Stimulated activated CD8-positive, alpha-beta memory T cell treated with anti-CD3 and anti-CD28 coated beads, Interleukin-15, amount 100 ng/mL, for 48 hours (primary cell): ENCODE results near the gene RAB7A.

ENCODE experiments used
- DNase-seq, 2 donors: peaks; one replicate each; pipeline ENCODE4 v3.0.0-alpha.2; 2020; ENCODE audit warnings: low read depth in 2 of 2

RAB7A gene

DNA sequence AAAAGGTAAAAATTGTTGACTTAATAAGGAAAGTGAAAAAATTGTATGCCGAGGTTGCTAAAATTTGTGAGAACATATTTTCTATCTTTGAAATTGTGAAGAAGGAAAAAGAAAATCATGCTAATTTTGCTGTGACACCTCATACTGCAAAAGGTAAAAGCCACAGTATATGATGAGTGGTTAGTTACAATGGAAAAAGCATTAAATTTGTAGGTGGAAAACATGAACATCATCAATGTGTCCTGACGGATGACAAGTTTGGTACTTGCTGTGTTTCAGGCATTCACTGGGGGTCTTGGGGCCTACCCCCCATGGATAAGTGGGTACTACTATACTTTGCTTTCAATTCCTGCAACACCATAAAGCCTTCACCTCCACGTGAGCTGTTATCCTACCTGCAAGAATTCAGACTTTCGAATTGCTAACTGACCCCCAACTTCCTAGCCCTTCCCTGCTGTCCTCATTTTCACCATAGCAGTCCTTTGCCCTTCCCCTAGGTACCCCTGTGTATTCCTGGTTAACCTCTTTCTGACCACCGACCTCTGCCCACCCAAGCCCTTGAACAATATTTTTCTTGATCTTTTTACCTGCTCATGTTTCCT is 62.4 kb downstream of the RAB7A start:
- DNase-seq: no peak

- no peak for DNase-seq
These were observed 68.2 kb downstream of the RAB7A start for GRCh38 chr3:128794067-128794768.

- no peak for DNase-seq
These were observed 69.0 kb downstream of the RAB7A start for GRCh38 chr3:128794770-128795649.

DNA sequence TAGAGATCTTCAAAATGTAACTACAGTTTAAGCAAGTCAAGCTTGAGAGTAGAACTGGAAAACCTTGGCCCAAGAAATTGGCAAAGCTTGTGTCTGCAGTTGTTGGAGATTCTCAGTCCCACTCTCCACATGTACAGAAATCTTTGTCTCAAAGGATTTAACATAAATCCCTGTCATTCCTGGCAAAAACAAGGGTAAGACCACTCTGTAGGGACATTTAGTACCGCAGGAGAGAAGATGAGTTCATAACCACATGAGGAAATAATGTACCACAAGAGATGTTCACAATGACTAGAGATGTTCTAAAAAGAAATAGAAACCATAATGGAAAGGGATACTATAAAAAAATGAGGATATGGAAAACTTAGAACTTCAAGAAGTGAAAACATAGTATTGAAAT is 73.7 kb downstream of the RAB7A start:
- no peak for DNase-seq

DNA sequence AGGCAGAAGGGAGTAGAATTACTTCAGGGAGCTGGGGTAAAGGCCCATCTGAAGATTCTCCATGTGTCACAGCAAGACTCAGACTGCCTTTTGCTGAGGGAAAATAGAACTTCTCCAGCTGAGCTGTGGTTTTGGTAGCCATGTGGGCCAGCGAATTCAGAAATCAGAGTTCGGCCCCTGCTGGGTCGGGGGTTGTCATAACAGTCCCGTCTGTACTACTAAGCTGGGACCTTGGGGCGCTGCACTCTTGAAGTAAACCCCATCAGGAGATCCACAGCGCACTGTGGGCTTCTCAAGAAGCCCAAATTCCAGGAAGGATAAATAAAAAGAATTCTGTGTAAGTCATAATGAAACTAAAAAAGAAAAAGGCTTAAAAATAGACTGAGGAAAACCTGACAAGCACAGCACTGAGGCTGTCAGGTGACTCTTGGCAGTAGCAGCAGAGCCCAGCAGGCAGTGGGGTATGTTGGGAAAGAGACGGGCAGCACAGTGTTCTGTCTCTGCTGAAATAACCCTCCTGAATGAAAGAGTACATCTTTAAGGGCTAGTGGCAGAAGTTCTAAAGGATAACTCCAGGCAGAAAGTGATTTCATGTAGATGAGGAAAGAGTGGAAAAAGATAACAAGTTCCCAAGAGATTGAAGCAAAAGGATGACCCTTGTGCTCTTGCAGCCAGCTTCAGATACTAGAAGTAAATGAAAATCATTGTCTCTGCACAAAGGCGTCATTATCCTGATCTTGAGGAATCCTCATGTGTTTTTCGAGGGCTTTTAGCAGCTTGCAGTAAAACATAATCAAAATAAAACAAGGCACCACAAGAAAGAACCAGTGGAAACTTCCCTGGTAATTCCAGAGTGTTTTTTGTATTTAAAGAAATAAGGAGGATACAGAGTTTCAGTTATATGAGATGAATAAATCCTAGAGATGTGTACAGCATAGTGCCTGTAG is 74.5 kb downstream of the RAB7A start:
- peak in 1 of 2 donors; percentile 69 for DNase-seq

GRCh38 chr3:128801779-128802380 is 75.9 kb downstream of the RAB7A start:
- DNase-seq: no peak

- no peak for DNase-seq
These were observed 77.3 kb downstream of the RAB7A start for GRCh38 chr3:128803307-128803706.

DNA sequence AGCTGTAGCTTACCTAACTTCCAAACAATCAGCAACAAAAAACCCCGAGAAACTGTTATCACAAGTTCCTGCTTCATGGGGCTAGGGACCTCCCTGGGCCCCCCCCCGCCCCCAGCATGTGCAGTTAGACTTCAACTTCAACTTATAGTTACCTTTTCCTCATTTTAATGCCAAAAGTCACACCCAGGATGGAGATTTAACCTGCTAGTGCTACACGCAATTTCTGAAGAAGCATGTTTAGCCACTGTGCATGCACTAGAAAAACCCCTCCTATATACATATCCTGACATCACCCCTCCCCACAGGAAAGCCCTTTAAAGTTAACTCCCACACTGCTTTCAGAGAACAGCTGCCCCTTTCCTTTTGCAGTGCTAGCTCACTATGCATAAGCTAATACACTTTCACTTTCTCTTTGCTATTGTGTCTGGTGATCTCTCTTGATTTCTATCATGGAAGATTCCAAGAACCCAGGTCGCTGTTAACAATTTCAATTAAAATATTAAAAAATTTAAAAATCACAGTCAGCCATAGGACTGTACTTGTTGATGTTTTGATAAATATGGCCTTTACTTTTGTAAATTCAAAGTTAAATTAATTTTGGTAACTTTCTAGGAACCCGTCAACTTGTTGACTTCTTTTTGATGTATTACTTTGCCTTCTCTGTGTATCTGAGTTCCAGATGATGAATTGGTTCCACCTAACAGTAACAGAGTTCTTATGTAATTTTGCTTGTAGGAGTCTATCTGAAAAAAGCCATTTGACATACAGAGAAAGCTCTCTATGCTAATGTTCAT is 78.2 kb downstream of the RAB7A start:
- DNase-seq: no peak

GRCh38 chr3:128804811-128805155 is 78.8 kb downstream of the RAB7A start:
- no peak for DNase-seq

- DNase-seq: no peak
These were observed 79.8 kb downstream of the RAB7A start for GRCh38 chr3:128805772-128806171.

- no peak for DNase-seq
These were observed 80.6 kb downstream of the RAB7A start for GRCh38 chr3:128806588-128806987.

GRCh38 chr3:128807186-128807830 is 81.3 kb downstream of the RAB7A start:
- DNase-seq: no peak

- no peak for DNase-seq
These were observed 82.7 kb downstream of the RAB7A start for GRCh38 chr3:128808672-128809071.

DNA sequence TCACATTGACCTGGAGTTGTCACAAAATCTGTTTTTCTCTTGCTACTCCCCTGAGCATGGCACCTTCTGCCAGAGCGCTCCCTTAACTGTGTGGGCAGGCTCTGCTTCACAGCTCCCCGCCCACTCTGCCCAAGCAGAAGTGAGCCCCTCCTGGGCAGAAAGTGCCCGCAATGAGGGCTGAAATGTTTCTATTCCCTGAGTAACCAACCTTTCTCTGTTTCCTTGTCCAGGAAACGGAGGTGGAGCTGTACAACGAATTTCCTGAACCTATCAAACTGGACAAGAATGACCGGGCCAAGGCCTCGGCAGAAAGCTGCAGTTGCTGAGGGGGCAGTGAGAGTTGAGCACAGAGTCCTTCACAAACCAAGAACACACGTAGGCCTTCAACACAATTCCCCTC is 87.1 kb downstream of the RAB7A start:
- DNase-seq: no peak

- no peak for DNase-seq
These were observed 88.1 kb downstream of the RAB7A start for GRCh38 chr3:128814060-128814459.

DNA sequence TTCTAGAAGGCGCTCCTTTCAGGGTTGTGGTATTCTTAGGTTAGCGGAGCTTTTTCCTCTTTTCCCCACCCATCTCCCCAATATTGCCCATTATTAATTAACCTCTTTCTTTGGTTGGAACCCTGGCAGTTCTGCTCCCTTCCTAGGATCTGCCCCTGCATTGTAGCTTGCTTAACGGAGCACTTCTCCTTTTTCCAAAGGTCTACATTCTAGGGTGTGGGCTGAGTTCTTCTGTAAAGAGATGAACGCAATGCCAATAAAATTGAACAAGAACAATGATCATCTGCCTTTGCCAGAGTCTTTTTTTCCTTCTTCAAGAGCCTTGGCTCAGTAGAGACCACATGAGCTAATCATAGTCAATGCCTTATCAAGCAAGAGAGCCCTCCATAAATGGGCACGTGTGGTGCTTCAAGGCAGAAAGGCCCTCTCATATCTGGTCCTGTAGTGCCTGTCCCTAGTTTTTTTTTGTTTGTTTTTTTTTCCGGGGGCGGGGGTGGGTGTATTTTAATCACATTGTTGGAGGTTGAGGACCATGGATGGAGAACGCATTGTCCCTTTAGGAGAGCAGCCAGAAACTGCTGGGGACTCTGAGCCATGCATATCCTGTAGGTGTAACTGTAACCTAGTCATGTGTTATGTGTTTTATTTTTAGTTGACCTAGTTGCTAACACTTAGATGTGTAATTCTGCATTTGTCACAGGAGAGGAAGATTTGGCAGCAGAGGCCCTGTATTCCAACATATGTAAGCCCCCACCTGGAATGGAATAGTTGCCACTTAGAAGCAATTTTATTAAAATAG is 88.7 kb downstream of the RAB7A start:
- DNase-seq: no peak

DNA sequence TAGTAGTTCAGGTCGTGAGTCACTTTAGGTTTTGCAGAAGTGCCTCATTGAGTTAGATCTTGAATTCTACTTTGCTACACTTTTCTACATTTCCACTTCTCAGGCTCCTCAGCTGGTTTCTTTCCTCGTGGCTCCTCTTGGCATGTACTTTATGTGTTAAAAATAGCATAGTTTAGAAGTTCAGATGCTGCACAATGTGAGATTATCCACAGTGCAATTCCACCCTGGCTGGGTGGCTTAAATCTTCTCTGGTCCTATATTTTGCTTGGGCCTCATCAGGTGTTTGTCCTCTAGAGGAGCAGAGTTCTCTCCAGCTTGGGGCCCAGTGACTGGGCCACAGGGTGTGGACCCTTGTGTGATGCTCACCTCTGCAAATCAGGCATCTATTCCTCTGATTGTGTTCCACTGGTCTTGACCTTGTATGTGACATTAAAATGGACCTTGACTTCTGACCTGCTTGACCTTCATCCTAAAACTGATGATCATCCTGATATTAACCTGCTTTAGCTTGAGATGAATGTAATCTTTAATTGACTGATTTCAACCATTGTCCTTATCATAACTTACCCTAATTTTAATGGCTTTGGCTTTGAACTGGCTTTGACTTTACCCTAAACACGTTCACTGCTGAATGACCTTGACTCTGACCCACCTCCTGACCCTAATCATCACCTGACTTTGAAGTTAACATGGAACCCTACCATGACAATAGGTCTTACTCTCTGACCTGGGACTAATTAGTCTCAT is 89.5 kb downstream of the RAB7A start:
- DNase-seq: no peak

GRCh38 chr3:128818186-128818787 is 92.3 kb downstream of the RAB7A start:
- no peak for DNase-seq
